Activated effector memory CD4-positive, alpha-beta T cell treated with Interleukin-2 at 50 U/mL for 16 hours (primary cell): ENCODE data around the gene STX12.
"Not testable (repeated sequence)": the region's sequence is repeated elsewhere in the genome, so short reads cannot be mapped to it uniquely, and the experiment has no call there.

Source experiments
- DNase-seq: peaks from one replicate; pipeline ENCODE4 v3.0.0-alpha.2; 2020

STX12 gene

DNA sequence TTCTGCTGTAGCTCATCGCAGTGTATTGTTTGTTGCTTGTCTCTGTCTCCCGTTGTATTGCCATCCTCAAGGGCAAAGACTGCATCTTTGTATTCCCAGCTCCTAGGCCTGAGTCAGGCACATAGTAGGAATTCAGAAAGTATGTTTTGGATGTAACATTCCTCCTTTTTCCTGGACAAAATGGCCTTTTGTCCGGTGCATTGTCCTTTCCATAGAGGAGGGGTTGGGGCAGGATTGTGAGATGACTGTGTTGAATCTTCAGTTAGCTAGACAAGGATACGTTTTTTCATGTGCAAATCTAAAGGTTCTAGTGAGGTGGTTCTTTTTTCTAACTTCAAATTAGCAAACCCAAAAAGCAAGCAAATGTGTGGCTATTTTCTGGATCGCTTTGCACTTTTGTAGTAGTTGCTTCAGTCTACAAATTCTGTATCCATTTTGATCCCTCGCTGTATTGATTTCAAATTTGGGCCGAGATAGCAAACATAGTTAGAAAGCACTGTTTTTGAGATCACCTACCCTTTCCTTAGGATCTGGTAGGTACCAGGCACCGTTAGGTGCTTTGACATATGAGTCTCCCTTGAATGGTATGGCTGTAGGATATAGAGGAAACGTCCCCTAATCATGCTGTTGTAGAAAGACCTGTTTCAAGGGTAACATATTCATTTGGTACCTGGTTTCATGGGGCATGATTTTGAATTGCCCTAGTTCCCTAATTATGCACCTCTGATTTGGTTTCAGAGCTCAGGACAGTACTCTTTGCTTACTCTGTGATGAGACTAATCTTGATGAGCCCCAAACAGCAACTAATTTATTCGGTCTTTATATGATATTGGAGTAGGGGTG, 58.8 kb downstream of the STX12 start:
- DNase-seq, result no peak

DNA sequence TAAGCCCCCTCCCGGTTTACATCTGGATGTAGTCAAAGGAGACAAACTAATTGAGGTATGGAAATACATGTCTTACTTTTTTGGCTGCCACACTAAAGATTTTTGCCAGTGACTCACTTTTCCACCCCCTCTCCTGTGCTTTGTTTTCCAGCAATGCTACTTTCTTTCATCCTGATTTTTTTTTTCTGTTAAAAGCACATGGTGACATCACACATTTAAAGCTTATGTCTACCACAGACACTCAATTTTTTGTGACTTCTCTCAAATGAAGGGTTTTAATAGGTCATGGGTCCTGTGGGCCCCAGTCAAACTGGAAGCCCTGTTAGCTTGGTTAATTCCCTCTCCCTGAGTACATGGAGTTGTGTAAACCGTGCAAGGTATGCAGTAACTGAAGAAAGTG, 59.7 kb downstream of the STX12 start:
- DNase-seq, result no peak

DNA sequence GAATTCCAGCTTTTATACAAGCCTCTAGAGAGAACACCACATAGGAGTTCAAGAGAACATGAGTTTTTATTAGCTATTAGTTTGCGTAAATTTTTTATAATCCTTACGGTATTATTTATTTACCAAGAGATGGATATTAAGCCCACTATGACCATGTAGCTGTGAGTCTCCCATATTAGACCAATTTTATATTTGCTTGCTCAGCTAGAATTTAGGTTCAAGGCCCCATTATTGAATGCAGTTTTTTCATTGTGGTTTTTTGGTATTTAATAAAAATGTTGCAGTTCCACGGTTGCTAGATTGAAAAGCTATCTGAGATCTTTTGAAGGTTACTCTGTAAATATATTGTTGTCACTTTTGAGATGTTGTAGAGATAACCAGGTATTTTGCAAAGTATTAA, 60.5 kb downstream of the STX12 start:
- no peak for DNase-seq

DNA sequence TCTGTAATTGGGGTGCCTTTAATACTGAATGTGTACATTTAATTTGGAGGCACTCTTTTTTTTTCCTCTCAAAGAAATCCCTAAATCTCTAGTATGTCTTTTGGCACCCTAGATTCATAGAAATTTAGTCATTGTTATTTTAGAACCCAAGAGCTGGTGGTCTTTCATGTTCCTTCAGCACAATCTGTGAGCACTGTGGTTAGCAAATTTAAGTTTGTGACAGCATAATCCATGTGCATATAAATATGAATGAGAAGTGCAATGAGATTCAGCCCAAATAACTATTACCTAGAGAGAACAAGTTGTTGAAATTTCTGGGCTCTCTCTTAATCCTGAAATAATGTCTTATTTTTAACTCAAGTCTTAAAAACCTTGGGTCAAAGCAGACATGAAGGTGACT, 62.0 kb downstream of the STX12 start:
- no peak for DNase-seq

DNA sequence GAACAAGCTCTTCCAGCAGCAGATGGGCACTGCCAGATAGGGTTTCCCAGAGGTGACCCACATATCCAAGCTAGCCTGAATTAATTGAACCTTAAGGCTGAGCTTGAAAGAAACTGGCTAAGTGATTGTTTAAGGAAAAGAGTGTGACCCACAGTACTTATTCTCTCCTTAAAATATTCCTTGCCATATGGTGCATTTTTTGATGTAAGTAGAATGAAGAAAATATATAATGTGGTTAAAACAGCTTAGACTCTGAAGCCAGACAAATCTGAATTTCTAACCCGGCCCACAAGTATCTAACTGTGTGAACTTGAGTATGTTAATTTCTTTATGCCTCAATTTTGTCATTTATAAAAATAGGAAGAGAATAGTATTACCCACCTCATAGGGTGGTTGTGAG, 62.5 kb downstream of the STX12 start:
- no peak for DNase-seq

DNA sequence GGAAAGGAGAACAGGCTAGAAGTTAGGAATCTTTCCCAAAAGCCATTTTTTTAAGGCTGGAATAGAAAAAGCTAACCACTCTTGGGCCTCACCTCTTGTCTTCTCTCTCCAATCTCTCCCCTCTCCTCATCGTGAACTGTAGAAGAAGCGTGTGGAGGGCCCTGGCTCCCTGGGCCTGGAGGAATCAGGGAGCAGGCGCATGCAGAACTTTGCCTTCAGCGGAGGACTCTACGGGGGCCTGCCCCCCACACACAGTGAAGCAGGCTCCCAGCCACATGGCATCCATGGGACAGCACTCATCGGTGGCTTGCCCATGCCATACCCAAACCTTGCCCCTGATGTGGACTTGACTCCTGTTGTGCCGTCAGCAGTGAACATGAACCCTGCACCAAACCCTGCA, 76.9 kb downstream of the STX12 start:
- no peak for DNase-seq

DNA sequence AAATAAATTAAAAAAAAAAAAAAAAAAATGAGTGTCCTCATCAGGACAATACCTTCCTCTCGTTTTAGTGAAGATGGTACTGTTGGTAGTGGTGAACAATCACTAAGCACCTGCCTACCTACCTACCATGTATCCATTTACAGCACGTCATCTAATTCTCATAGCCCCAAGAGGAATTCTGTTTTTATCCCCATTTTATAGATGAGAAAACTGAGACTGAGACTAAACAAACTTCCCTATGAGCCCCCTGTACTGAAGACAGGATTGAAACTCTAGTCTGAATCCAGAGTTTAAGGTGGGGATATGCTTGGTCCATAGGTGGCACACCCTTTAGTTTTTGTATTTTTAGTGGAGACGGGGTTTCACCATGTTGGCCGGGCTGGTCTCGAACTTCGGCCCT, 82.1 kb downstream of the STX12 start:
- no peak for DNase-seq

DNA sequence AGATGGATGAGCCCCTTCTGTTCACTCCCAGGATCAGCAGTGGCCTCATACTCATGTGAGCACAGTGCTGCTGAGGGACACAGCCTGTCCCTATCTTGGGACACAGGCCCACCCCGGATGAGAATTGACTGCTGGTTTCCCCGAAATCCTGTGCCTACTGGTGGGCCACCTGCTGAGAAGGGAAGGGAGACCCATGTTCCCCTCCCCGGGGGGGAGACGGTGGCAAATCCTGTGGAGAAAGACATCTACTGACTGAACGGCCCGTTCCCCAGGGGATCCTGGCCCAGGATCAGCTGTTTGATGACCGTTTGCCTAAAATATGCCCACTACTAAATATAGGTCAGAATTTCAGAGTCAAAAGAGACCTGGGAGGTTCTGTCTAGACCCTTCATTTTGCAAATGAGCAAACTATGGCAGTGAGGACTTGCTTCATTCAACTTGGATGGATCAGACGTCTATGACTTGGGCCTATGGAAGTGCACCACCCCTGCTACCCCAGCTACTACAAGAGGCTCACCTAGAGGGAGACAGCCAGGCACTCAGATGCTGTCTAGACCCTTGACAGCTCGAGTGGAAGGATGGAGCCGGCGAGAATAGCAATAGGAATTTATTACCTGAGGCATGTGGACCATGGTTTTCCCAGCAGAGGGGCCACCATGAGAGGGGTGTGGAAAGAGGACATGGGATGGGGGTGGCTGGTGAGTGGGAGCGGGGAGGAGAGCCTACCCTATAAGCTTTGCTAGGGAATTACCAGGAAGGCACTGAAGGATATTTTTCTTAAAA, 83.7 kb downstream of the STX12 start:
- DNase-seq, result no peak

DNA sequence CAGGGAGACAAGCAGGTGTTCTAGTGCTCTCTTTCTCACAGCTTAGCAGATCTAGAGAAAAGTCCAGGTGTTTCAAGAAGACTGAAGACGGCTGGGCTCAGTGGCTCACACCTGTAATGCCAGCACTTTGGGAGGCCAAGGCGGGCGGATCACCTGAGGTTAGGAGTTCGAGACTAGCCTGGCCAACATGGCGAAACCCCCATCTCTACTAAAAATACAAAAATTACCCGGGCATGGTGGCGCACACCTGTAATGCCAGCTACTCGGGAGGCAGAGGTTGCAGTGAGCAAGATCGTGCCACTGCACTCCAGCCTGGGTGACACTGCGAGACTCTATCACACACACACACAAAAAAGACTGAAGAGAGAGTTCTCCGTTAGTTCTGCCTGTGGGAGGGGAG, 84.5 kb downstream of the STX12 start:
- DNase-seq, result not testable (repeated sequence)

DNA sequence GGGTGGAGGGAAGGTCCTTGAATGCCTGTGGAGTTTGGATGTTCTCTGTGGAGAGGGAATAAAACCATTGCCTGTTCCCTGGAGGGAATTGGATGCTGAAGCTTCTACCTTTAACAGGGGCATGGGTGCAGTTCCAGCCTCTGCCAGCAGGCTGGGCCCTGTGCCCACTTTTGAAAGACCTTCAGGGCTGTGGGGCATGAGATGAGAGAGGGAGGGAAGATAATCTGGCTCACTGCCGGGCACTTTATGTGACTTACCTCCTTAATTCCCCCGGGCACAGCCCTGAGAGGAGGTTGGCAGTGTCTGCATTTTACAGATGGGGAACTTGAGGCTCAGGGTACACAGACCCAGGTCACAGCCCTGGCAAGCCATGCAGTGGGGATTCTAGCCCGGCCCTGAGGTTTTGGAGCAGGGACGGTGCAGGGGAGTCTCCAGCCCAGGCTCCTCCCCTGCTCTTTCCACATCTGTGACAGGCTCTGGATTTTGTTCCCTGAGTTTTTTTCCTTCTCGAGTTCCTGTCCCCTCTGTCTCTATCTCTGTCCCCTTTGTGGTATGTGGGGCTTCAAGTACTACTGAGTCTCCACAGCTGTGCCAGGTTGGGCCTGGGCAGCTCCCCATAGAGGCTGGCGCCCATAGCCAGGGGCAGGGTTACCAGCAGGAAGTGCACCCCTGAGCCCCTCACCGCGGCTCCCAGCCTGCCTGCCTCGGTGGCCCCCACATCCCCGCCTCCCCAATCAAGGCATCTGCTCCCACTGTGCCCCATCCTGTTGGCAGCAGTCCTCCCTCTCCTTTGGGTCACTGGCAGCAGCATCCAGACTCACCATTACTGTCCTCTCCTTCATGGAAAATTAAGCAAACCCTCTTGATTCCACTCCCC, 85.3 kb downstream of the STX12 start:
- DNase-seq, result peak; percentile 75

DNA sequence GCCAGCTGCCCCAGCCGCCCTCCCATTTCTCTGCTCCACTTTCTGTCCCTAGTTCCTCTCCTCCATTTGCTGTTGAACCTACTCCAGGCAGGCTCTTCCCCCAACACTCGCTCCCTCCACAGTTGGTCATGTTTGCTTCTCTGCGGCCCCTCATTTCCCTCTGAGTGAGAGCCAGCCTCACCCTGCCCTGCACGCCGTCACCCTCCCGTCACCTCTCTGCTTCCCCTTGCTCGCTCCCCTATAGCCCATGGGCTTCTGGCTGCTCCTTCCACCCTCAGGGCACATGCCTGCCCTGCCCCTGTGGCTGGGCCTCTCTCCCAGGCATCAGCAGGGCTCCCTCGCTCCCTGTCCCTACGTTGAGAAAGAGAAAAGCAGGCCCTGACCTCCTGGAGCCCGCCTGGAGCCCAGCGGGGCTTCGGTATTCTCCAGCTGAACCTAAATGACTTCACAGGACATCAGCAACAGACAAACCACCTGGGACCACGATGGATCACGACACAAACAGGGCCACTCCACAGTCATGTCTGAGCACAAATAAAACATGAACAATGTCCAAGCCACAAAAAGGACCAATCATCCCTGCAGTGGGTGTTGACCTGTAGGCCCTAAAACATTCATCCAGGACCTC, 86.0 kb downstream of the STX12 start:
- no peak for DNase-seq

DNA sequence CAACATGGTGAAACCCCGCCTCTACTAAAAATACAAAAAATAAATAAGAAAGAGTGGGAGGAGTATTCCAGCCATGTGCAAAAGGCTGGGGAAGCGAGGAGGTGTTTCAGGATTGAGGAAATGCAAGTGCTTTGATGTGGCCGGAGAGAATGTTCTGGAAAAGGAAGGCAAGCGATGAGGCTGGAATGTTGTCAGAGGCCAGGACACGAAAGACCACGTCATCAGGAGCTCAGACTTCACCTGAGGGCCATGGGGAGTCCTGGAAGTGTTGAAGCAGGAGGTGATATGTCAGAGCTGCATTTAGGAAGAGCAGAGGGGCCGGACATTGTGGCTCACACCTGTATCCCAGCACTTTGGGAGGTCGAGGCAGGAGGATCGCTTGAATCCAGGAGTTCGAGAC, 88.4 kb downstream of the STX12 start:
- no peak for DNase-seq

DNA sequence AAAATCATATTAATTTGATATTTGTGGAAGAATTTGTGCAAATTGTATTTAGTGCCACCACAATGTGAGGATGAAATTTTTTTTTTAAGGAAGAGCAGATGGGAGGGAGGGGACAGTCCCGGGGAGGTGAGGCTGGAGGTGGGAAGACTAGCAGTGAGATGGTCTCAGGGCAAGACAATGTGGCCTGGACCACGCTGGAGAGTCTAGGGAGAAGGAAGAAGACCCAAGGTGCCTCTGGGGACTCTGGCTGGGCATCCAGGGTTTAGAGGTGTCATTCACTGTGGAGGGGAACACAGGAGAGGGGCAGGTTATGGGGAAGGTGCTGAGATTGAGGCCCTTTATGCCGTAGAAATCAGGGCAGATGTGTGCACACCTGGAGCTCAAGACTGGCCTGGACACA, 89.0 kb downstream of the STX12 start:
- DNase-seq, result no peak

DNA sequence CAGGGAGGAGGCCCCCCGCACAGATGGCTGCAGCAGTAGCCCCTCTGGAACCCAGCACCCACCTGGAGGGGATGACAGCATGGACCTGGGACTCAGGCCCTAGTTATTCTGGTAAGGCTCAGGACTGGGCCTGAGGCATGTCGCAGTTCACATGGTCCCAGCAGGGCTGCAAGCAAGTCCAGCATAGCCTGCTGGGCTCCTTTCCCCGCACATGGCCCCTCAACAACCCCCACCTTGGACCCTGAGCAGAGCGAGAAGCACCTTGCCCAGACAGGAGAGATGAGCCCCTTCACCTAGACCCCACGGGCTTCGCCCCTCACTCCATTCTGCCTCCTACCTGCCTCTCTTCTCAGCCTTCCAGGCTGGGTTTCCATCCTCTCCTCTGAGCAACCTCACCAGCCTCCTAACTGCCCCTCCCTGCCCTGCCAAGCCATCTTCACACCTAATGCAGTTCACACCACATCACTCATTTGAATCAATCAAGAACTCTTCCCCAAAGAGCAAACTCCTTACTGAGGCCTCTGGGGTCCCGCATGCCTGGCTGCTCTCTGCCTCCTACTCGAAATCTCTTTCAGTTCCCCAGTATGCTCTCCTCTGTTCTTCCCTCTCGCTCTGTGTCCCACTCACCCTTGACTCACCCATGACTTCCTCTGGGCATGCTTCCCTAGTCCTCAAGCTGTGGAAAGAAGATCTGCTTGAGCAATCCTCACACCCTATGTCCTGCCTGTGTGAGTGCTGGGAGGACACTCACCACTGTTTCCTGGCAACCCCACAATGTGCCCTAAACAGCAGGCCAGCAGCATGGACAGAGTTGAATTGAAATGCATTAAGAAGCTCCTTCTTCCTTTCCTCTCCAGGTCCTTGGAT, 89.9 kb downstream of the STX12 start:
- no peak for DNase-seq

DNA sequence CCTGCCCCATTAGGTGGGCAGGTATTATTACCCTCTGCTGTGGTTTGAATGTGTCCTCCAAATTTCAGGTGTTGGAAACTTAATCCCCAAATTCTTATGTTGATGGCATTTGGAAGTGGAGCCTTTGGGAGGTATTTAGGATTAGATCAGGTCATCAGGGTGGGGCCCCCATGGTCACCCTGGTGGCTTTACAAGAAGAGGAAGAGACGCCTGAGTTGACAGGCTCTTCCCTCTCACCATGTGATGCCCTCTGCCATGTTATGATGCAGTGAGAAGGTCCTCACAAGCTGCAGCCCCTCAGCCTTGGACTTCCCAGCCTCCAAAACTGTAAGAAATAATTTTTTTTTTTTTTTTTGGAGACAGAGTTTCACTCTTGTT, 90.5 kb downstream of the STX12 start:
- no peak for DNase-seq

DNA sequence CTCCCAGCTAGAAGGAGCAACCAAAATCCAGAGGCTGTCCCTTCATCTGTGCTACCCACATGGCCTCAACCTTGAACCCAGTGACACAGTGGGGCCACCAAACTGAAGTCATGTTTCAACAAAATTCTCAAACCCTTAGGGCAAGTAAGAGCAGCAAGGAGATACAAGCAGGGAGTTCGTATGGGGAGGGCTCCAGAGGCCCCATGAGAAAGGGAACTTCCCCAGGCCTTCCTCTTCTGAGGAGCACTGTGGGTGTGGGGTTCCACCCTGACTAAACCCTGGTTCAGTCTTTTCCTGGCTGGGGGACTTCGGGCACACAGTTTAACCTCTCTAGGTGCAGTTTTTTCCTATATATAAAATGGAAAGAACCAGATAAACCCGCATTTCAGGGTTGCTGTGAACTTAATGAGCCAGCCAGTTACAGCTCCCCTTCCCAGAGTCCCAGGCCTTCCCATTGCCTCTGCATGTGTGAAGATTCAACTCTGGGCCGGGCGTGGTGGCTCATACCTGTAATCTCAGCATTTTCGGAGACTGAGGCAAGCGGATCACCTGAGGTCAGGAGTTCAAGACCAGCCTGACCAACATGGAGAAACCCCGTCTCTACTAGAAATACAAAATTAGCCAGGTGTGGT, 91.4 kb downstream of the STX12 start:
- DNase-seq, result no peak

DNA sequence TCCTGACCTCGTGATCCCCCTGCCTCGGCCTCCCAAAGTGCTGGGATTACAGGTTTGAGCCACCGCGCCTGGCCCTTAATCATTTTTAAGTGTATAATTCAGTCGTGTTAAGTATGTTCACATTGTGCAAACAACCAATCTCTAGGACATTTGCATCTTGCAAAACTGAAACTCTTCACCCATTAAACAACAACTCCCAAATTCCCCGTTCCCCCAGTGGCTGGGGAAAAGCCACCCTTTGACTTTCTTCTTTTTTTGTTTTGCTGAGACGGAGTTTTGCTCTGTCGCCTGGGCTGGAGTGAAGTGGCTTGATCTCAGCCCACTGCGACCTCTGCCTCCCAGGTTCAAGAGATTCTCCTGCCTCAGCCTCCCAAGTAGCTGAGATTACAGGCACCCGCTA, 92.8 kb downstream of the STX12 start:
- DNase-seq, result no peak

DNA sequence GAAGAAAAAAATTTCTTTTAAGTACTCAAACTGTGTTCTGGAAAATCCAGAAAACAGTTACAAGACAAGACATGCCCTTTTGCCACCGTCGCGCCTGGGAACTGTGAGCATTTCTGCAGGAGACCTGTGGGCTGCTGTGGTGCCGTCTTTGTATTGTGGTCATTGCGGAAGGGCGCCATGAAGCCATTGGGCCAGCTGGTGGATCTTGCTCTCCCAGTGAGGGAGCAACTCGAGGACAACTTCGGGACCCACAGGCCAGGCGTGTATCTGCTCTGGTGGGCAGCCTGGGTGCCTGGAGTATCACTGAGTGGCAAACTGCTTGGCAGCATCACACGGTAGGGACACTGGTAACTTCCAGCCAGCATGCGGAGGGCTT, 95.5 kb downstream of the STX12 start:
- no peak for DNase-seq

DNA sequence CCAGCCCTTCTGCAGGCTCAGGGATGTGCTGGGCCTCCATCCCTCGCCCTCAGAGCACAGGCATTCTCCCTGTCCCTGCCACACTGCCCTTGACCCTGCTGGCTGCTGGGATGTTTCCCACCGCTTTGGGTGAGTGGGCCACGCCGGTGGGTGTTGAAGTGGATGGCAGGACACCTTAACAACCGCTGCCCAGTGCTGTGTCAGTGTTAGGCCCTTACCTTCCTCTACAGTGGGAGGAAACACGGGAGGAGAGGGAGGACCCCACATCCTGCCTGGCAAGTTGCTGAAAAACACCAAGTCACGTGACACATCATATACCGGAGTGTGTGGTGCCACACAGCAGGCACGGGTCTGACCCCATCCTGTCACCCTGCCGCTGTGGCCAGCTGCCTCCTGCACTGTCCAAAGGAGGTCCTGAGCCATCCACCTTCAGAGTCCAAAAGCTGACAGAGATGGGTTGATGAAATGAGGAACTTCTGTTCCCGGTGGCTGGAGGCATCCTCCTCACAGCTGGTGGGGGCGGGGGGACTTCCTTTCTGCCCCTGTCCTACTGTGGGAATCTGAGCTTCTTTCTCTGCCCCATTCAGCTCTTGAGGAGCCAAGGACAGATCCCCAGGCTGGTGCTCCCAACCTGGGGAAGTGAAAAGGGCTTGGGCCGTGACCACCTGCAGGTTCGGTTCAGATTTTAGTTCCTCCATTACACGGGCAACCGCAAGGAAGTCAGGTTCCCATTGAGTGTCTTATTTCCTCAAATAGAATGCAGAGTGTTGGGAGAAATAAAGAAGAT, 96.1 kb downstream of the STX12 start:
- peak; percentile 71 for DNase-seq

DNA sequence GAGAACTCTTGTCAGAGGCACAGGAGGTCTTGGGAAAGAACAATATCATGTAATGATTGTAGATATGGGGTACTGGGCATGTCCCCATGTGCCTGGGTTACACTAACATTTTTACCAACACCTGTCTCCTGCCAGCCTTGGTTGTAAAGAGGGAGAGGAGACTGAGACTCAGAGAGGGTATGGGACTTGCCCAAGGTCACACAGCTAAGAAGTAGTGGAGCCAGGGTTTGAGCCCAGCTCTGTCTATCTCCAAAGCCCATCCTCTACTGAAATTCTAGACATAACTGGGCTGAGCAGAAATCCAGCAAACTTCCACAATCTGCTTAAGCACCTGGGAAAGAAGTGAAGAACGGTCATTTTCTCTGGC, 96.7 kb downstream of the STX12 start:
- no peak for DNase-seq

DNA sequence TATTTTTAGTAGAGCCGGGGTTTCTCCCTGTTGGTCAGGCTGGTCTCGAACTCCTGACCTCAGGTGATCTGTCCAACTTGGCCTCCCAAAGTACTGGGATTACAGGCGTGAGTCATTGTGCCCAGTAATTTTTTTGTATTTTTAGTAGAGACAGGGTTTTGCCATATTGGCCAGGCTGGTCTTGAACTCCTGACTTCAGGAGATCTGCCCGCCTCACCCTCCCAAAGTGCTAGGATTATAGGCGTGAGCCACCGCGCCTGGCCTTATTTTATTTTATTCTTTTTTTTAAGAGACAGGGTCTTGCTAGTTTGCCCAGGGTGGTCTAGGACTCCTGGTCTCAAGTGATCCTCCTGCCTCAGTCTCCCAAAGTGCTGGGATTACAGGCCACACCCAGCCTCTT, 98.1 kb downstream of the STX12 start:
- not testable (repeated sequence) for DNase-seq
